Measurements from ENCODE around the gene TNFSF11. TPM values are rescaled to one million over a fixed set of nuclear protein-coding genes. Genes with fewer than 3 reads are reported as not detected.

TNFSF11 gene
- total and polyA plus RNA-seq, 2 of the 4 experiments (the other 2 are of a cell fraction), result not detected

- in situ Hi-C loops (cut with MboI; ENCODE audit: low sequenced_read_pairs), result no loop called here
- intact Hi-C loops (cut with micrococcal nuclease), result no loop called here
- H4K91ac ChIP-seq (ENCODE audit: insufficient read depth, low read depth, low read length), result no peak overlapping the region
- no peaks in the 10 kb centered on the region for H3K36me3 ChIP-seq (ENCODE audit: control insufficient read depth, insufficient read depth, low read length)
- no peaks in the 10 kb centered on the region for H3K4me1 ChIP-seq (ENCODE audit: control insufficient read depth, insufficient read depth, low read length)
- H4K8ac ChIP-seq (ENCODE audit: low read depth in 2 of 2, low read length in 2 of 2), result no peak overlapping the region
- H3K4ac ChIP-seq (ENCODE audit: low read depth, low read length), result no peak overlapping the region
- ChIA-PET CTCF (interaction anchor here (0.7 to 1.0 kb wide), 2 partner anchors 23 to 209 kb away, joined by 3 read pairs; no protein-coding TSS in a partner anchor), POLR2A (ENCODE audit: unreplicated experiment) (no interaction called here)
- H2AK9ac ChIP-seq (replicated peaks; ENCODE audit: low read depth, low read length, poor library complexity), result no peak overlapping the region
- H4K5ac ChIP-seq (ENCODE audit: low read depth, low read length), result no peak overlapping the region
- no peak overlapping the region for H3K23ac ChIP-seq (ENCODE audit: low read depth, low read length)
- no peak overlapping the region for H2AK5ac ChIP-seq (ENCODE audit: low read depth, low read length)
- no peaks in the 10 kb centered on the region for H3K9me3 ChIP-seq (ENCODE audit: control insufficient read depth, insufficient read depth, low read length)
- no peak overlapping the region for H2BK120ac ChIP-seq (ENCODE audit: low read depth, low read length)
- dilution Hi-C loops (cut with HindIII; ENCODE audit: low sequenced_read_pairs, unreplicated experiment), result no loop called here
- H3K27ac ChIP-seq (ENCODE audit: insufficient read depth, low read length), result no peak overlapping the region
- H3K9ac ChIP-seq (ENCODE audit: low read depth, low read length), result no peak overlapping the region
- no CpG with 5 or more reads among the region's 4 CpGs for WGBS, 2 experiments (ENCODE audit: extremely low coverage in 2 of 2, insufficient read length in 1 of 2)
- H2AFZ ChIP-seq (replicated peaks; ENCODE audit: low read length, poor library complexity), result no peak overlapping the region
- DNase-seq, result no peak
- H3K27me3 ChIP-seq (ENCODE audit: control insufficient read depth, insufficient read depth, low read length), result peaks cover 15% of the 10 kb centered on the region
- H3K4me3 ChIP-seq (ENCODE audit: insufficient read depth, low read depth, low read length), result no peak overlapping the region
- BruUV-seq (replicated peaks), result no TSS peak
- H3K79me1 ChIP-seq (ENCODE audit: low read depth in 1 of 2, low read length in 2 of 2), result no peaks in the 10 kb centered on the region
- ATAC-seq (ENCODE audit: low read depth), result no peak
- no peak overlapping the region for H2BK15ac ChIP-seq (ENCODE audit: low read depth, low read length)
- H2BK5ac ChIP-seq (ENCODE audit: low read depth, low read length, poor library complexity, severe bottlenecking), result no peak overlapping the region
- H3K9me1 ChIP-seq (ENCODE audit: insufficient read depth, low read length), result no peaks in the 10 kb centered on the region
- no peak overlapping the region for H3K4me2 ChIP-seq (ENCODE audit: low read depth, low read length)
- H3K14ac ChIP-seq (replicated peaks; ENCODE audit: low read depth, low read length), result no peak overlapping the region
- TF ChIP-seq FOS (IDR thresholded peaks at IDR 0.05; ENCODE audit: low read depth, low read length), result no peak
- TF ChIP-seq, protein P1, sequence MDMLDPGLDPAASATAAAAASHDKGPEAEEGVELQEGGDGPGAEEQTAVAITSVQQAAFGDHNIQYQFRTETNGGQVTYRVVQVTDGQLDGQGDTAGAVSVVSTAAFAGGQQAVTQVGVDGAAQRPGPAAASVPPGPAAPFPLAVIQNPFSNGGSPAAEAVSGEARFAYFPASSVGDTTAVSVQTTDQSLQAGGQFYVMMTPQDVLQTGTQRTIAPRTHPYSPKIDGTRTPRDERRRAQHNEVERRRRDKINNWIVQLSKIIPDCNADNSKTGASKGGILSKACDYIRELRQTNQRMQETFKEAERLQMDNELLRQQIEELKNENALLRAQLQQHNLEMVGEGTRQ (IDR thresholded peaks at IDR 0.05; ENCODE audit: low read depth, low read length), result no peak
- no peak for TF ChIP-seq NFE2L2 (IDR thresholded peaks at IDR 0.05; ENCODE audit: low read depth, low read length)
- no peak for TF ChIP-seq CEBPB (IDR thresholded peaks at IDR 0.05; ENCODE audit: low read depth, low read length)
- no peak for TF ChIP-seq RAD21 (IDR thresholded peaks at IDR 0.05; ENCODE audit: low read length)
- no peak for TF ChIP-seq MAFK (IDR thresholded peaks at IDR 0.05; ENCODE audit: low read depth, low read length)
- TF ChIP-seq, protein P2, sequence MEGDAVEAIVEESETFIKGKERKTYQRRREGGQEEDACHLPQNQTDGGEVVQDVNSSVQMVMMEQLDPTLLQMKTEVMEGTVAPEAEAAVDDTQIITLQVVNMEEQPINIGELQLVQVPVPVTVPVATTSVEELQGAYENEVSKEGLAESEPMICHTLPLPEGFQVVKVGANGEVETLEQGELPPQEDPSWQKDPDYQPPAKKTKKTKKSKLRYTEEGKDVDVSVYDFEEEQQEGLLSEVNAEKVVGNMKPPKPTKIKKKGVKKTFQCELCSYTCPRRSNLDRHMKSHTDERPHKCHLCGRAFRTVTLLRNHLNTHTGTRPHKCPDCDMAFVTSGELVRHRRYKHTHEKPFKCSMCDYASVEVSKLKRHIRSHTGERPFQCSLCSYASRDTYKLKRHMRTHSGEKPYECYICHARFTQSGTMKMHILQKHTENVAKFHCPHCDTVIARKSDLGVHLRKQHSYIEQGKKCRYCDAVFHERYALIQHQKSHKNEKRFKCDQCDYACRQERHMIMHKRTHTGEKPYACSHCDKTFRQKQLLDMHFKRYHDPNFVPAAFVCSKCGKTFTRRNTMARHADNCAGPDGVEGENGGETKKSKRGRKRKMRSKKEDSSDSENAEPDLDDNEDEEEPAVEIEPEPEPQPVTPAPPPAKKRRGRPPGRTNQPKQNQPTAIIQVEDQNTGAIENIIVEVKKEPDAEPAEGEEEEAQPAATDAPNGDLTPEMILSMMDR (conservative IDR thresholded peaks at IDR 0.05; ENCODE audit: low read depth, low read length), result no peak
- no peak for TF ChIP-seq MAZ (IDR thresholded peaks at IDR 0.05; ENCODE audit: borderline replicate concordance, low read depth, low read length)
- no peak for TF ChIP-seq CHD1 (IDR thresholded peaks at IDR 0.05; ENCODE audit: low read depth, low read length)
- H3K18ac ChIP-seq (ENCODE audit: low read depth, low read length), result no peak overlapping the region
- H2BK20ac ChIP-seq (ENCODE audit: low read depth, low read length), result no peak overlapping the region
- H4K20me1 ChIP-seq (ENCODE audit: insufficient read depth, low read length), result no peaks in the 10 kb centered on the region
- no peak overlapping the region for H3K56ac ChIP-seq (ENCODE audit: extremely low read depth, insufficient read depth, low read length)
These were observed 30.6 kb upstream of the TNFSF11 start for GRCh38 chr13:42543215-42543797.

Measured in IMR-90 (cell line).